Measurements from ENCODE around the gene WHRN. TPM values are rescaled to one million over a fixed set of nuclear protein-coding genes. Genes with fewer than 3 reads are reported as not detected.

WHRN gene
- total and polyA plus RNA-seq, 2 of the 8 experiments (the other 6 are each of a cell fraction or from before 2014, with no cell fraction given) = 4.4 to 7.7 TPM

GRCh38 chr9:114414346-114414745, 90.9 kb downstream of the WHRN start:
- no peaks in the 10 kb centered on the region for H3K79me1 ChIP-seq (ENCODE audit: low read depth, low read length)
- H3K4me1 ChIP-seq (replicated peaks in 1 of 4; ENCODE audit: control insufficient read depth in 3 of 4, insufficient read depth in 4 of 4, low read length in 3 of 4) = peaks cover 2 to 8% (median 5%) of the 10 kb centered on the region in 4 experiments; a peak in 6 of 7 replicates
- H3K27ac ChIP-seq (ENCODE audit: low read depth, low read length) = no peak overlapping the region
- H3K56ac ChIP-seq (replicated peaks; ENCODE audit: insufficient read length, low read depth, low read length) = no peak overlapping the region
- H3K4me3 ChIP-seq (ENCODE audit: extremely low read depth in 1 of 4, insufficient read depth in 2 of 4, low read depth in 3 of 4, low read length in 4 of 4) = no peak overlapping the region
- H3K23me2 ChIP-seq (ENCODE audit: low read depth, low read length) = no peaks in the 10 kb centered on the region
- FAIRE-seq (no peak), DNase-seq (ENCODE audit: low read depth in 1 of 2, low spot score in 2 of 2) (no peak)
- H4K8ac ChIP-seq (ENCODE audit: extremely low read depth, insufficient read depth, low read length) = no peak overlapping the region
- no peak overlapping the region for H2BK15ac ChIP-seq (ENCODE audit: low read length)
- H3K4me2 ChIP-seq (ENCODE audit: insufficient read depth in 1 of 2, low read depth in 2 of 2, low read length in 2 of 2) = no peak overlapping the region
- H2BK12ac ChIP-seq (ENCODE audit: low read depth, low read length) = no peak overlapping the region
- no peak overlapping the region for H3K23ac ChIP-seq (ENCODE audit: insufficient read length)
- H4K5ac ChIP-seq (ENCODE audit: insufficient read length, low read depth, low read length) = no peak overlapping the region
- H3K9ac ChIP-seq (replicated peaks in 1 of 4; ENCODE audit: extremely low read depth in 1 of 4, low read depth in 3 of 4, low read length in 3 of 4) = no peak overlapping the region
- H3K9me3 ChIP-seq (ENCODE audit: insufficient read depth in 2 of 2, low read depth in 1 of 2, low read length in 1 of 2) = no peaks in the 10 kb centered on the region
- H2BK5ac ChIP-seq (ENCODE audit: low read depth, low read length) = no peak overlapping the region
- H3K4ac ChIP-seq (replicated peaks; ENCODE audit: insufficient read length, low read depth, low read length) = no peak overlapping the region
- ChIA-PET POLR2A (ENCODE audit: partially characterized antibody) (interaction anchor here (0.9 to 3.2 kb wide), 5 partner anchors 12 to 239 kb away, joined by 3 to 12 read pairs (median 4); no protein-coding TSS in a partner anchor), CTCF (ENCODE audit: partially characterized antibody) (interaction anchor here (0.8 to 4.2 kb wide), 15 partner anchors 8 to 259 kb away, joined by 3 to 29 read pairs (median 4); partner anchors contain the start of genes AKNA and COL27A1)
- no peak overlapping the region for H2AFZ ChIP-seq (ENCODE audit: low read length)
- H3K18ac ChIP-seq (ENCODE audit: extremely low read depth, low read length) = no peak overlapping the region
- H2AK5ac ChIP-seq (ENCODE audit: low read depth, low read length) = no peak overlapping the region
- no peak overlapping the region for H2BK20ac ChIP-seq (ENCODE audit: low read length)
- H3K36me3 ChIP-seq (ENCODE audit: control insufficient read depth in 2 of 4, insufficient read depth in 4 of 4, low read length in 3 of 4) = no peaks in the 10 kb centered on the region; a peak in 1 of 8 replicates
- H4K20me1 ChIP-seq (replicated peaks in 1 of 2; ENCODE audit: control insufficient read depth in 1 of 2, insufficient read depth in 2 of 2, low read length in 2 of 2) = no peaks in the 10 kb centered on the region
- no peak overlapping the region for H2BK120ac ChIP-seq (replicated peaks; ENCODE audit: low read depth, low read length)
- WGBS, 2 experiments (ENCODE audit: extremely low coverage in 1 of 2, insufficient coverage in 1 of 2, insufficient read length in 1 of 2, insufficient replicate concordance in 2 of 2, low coverage in 1 of 2, low lambda C conversion rate in 2 of 2, missing lambda C conversion rate in 1 of 2) = 74% methylated on average over 2 of the region's 2 CpGs; no CpG with 5 or more reads in 1 of the 2 experiments
- H3K14ac ChIP-seq (ENCODE audit: insufficient read length) = no peak overlapping the region
- no peaks in the 10 kb centered on the region for H3K79me2 ChIP-seq (ENCODE audit: control insufficient read depth in 1 of 2, insufficient read depth in 2 of 2, low read length in 2 of 2)
- no peaks in the 10 kb centered on the region for H3K27me3 ChIP-seq (replicated peaks in 1 of 4; ENCODE audit: control insufficient read depth in 3 of 4, extremely low read depth in 1 of 4, insufficient read depth in 3 of 4, low read length in 3 of 4)
- no peak overlapping the region for H4K91ac ChIP-seq (replicated peaks; ENCODE audit: insufficient read length, low read length)
- TF ChIP-seq NRF1 (IDR thresholded peaks at IDR 0.05; ENCODE audit: low read depth, low read length) (no peak), BCL11A (IDR thresholded peaks at IDR 0.05; ENCODE audit: low read depth in 2 of 2, low read length in 2 of 2) (no peak), EZH2 (IDR thresholded peaks at IDR 0.05; ENCODE audit: low read depth, low read length, severe bottlenecking) (no peak), POU5F1 (IDR thresholded peaks at IDR 0.05; ENCODE audit: low read depth, low read length) (no peak), KDM5A (IDR thresholded peaks at IDR 0.05; ENCODE audit: low read length) (no peak), CTBP2 (IDR thresholded peaks at IDR 0.05; ENCODE audit: borderline replicate concordance, insufficient read depth, insufficient read length, low read length) (no peak), ATF3 (IDR thresholded peaks at IDR 0.05; ENCODE audit: insufficient read depth, low read depth, low read length) (no peak), BACH1 (IDR thresholded peaks at IDR 0.05; ENCODE audit: low read length) (no peak), BRCA1 (IDR thresholded peaks at IDR 0.05; ENCODE audit: low read depth, low read length) (no peak), TBP (IDR thresholded peaks at IDR 0.05; ENCODE audit: low read depth, low read length) (no peak), EP300 (IDR thresholded peaks at IDR 0.05; ENCODE audit: borderline replicate concordance in 1 of 2, low read depth in 2 of 2, low read length in 2 of 2) (no peak), SP2 (IDR thresholded peaks at IDR 0.05; ENCODE audit: low read length) (no peak)

Measured in H1 (cell line).